Left lung (tissue), 10 donors: ENCODE data around the gene CACNA2D3. TPM values are rescaled to one million over a fixed set of nuclear protein-coding genes. Genes with fewer than 3 reads are reported as not detected.

Experiments used
- ATAC-seq: fragments of 200-7000 bp; cut with Tn5 transposase; one replicate; pipeline ENCODE4 v1.9.1; 2020; ENCODE audit warnings: moderate library complexity
- DNase-seq, 4 donors: peaks; one replicate each; pipeline ENCODE4 v3.0.0-alpha.2; 2013 to 2020
- H3K27ac ChIP-seq, 2 donors: fragments of 200-600 bp; sonication (generic) in 1 of 2; one replicate each; pipeline versions ENCODE4 v1.5.0 to v1.8.0; 2020 to 2021
- H3K27me3 ChIP-seq, 2 donors: fragments of 200-600 bp; sonication (generic) in 1 of 2; one replicate each; pipeline versions ENCODE4 v1.5.0 to v1.8.0; 2020 to 2021
- H3K36me3 ChIP-seq, 2 donors: fragments of 200-600 bp; sonication (generic) in 1 of 2; one replicate each; pipeline versions ENCODE4 v1.5.0 to v1.8.0; 2020 to 2021
- H3K4me1 ChIP-seq, 2 donors: fragments of 200-600 bp; one replicate each; pipeline ENCODE4 v1.8.0; 2021
- H3K4me3 ChIP-seq, 2 donors: fragments of 200-600 bp; sonication (generic) in 1 of 2; one replicate each; pipeline versions ENCODE4 v1.5.0 to v1.8.0; 2020 to 2021; ENCODE audit warnings: mild to moderate bottlenecking in 1 of 2
- H3K9me3 ChIP-seq, 2 donors: fragments of 200-600 bp; sonication (generic) in 1 of 2; one replicate each; pipeline versions ENCODE4 v1.5.0 to v1.8.0; 2020 to 2021
- intact Hi-C, 2 donors: fragments of 100-400 bp; cut with DNase I; formaldehyde crosslinking; loops; one replicate each; pipeline versions ENCODE4 v1.11.2 to v1.14.2; 2022
- polyA plus RNA-seq, 6 donors: library from polyadenylated mRNA; unstranded; fragments of 120-200 nt; gene quantifications; one replicate each; pipeline ENCODE4 v1.2.1, GENCODE V29; 2013; ENCODE audit not compliant: insufficient read length in 6 of 6
- total RNA-seq, 2 donors: library from RNA; stranded (reverse); fragmentation: NEBNext Ultra II Directional; extraction: Animal tissue kit (Norgen Biotek cat#: 25700); gene quantifications; one replicate each; pipeline ENCODE4 v1.2.1, GENCODE V29; 2021
- TF ChIP-seq, protein P1 (sequence below), 2 donors: fragments of 200-600 bp; sonication (generic) in 1 of 2; IDR thresholded peaks; one replicate each; pipeline versions ENCODE4 v1.5.0 to v1.8.0; 2021; ENCODE audit warnings: antibody characterized with exemption in 2 of 2
- donor health status: DM: no; HTN: yes; CAD: no.
- donor health status: DM: no; HTN: no; CAD: no.

Gene CACNA2D3
- total and polyA plus RNA-seq, 8 donors = 1.1 to 2.7 (median 1.5) TPM

DNA sequence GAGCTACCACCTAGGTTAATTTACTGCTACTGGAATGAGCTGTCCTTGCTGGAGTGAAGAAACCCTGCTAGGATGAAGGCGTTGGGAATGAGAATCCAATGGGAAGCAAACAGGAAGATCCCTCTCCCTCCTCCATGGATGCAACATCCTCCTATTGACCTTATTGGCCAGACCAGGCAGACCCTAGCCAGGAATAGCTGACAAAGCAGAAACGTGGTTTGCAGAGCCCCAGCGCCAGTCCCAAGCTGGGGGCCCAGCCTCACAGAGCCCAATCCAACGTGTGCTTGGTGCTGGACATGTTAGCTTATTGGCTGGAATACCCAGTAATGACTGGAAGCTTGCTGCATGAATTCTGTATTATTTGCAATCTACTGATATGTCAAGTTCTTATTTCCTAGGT lies 532.4 kb downstream of the CACNA2D3 start:
- Histone ChIP-seq H3K27ac (no peak overlapping the region), H3K4me1 (no peaks in the 10 kb centered on the region), H3K27me3 (no peaks in the 10 kb centered on the region), H3K36me3 (no peaks in the 10 kb centered on the region), H3K9me3 (no peaks in the 10 kb centered on the region), H3K4me3 (no peak overlapping the region)
- ATAC-seq (no peak), DNase-seq (no peak)
- intact Hi-C loops = no loop called here
- TF ChIP-seq, protein P1, sequence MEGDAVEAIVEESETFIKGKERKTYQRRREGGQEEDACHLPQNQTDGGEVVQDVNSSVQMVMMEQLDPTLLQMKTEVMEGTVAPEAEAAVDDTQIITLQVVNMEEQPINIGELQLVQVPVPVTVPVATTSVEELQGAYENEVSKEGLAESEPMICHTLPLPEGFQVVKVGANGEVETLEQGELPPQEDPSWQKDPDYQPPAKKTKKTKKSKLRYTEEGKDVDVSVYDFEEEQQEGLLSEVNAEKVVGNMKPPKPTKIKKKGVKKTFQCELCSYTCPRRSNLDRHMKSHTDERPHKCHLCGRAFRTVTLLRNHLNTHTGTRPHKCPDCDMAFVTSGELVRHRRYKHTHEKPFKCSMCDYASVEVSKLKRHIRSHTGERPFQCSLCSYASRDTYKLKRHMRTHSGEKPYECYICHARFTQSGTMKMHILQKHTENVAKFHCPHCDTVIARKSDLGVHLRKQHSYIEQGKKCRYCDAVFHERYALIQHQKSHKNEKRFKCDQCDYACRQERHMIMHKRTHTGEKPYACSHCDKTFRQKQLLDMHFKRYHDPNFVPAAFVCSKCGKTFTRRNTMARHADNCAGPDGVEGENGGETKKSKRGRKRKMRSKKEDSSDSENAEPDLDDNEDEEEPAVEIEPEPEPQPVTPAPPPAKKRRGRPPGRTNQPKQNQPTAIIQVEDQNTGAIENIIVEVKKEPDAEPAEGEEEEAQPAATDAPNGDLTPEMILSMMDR (IDR thresholded peaks at IDR 0.05) = no peak

DNA sequence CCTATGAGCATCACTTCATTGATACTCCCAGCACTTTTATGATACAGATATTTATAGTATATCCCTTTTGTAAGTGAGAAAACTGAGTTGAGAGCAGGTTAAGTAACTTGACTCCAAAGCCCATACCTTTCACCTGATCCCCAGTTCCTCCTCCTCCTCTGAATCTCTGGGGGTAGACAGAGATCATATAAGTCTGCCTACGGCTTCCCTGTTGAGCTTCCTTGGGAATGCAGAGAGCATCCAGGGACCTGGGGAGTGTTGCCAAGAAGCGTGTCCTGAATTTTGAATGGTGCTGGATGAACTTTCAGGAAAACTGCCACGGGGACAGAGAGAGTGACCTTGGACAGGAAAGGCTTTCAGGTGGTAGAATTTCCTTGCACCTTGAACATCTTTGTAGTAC lies 537.0 kb downstream of the CACNA2D3 start:
- Histone ChIP-seq H3K36me3 (no peaks in the 10 kb centered on the region), H3K4me3 (no peak overlapping the region), H3K9me3 (no peaks in the 10 kb centered on the region), H3K4me1 (no peaks in the 10 kb centered on the region), H3K27me3 (no peaks in the 10 kb centered on the region), H3K27ac (no peak overlapping the region)
- TF ChIP-seq, protein P1 (IDR thresholded peaks at IDR 0.05) = no peak
- DNase-seq = no peak
- intact Hi-C loops = no loop called here
- ATAC-seq = no peak

DNA sequence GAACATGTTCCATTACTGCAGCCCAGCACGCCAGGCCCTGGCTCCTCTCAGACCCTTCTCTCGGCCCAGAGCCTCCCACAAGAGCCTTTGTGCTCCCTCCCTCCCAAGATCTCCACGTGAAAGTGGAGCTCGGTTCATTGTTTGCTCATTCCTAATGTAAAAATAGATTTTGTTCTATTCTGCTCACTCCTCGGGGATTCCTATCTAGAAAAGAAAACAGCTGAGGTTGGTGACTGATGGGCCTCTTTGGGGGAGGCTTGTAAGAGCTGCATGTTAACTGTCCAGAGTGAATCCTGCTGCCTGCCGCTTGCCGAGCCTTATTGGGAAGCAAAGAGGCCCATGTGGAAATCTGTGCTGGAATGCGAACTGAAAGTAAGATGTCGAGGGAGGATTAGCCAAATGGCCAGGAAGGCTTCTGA lies 538.4 kb downstream of the CACNA2D3 start:
- no peak overlapping the region for H3K27ac ChIP-seq
- H3K9me3 ChIP-seq = no peaks in the 10 kb centered on the region
- DNase-seq = no peak
- H3K36me3 ChIP-seq = no peaks in the 10 kb centered on the region
- no peak for ATAC-seq
- intact Hi-C loops = no loop called here
- no peaks in the 10 kb centered on the region for H3K27me3 ChIP-seq
- TF ChIP-seq, protein P1 (IDR thresholded peaks at IDR 0.05) = no peak
- no peaks in the 10 kb centered on the region for H3K4me1 ChIP-seq
- H3K4me3 ChIP-seq = no peak overlapping the region

DNA sequence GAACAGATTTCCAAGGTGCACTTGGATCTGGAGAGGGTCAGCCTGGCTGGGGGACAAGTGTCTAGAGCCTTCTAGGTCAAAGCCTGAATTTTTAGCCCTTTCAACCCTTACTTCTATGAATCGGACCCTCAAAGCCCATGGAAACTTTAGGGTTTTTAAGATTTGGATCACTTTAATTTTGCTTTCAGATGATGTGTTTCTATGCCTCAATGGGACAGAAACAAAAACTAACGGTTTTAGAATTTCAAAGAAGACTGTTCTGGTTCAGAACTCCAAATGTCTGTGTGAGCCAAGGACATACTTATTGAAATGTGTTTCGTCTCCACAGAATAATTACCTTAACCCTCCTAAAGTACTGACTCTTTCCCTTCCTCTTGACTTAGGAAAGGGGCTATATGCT lies 538.8 kb downstream of the CACNA2D3 start:
- ATAC-seq = no peak
- H3K4me3 ChIP-seq = no peak overlapping the region

DNA sequence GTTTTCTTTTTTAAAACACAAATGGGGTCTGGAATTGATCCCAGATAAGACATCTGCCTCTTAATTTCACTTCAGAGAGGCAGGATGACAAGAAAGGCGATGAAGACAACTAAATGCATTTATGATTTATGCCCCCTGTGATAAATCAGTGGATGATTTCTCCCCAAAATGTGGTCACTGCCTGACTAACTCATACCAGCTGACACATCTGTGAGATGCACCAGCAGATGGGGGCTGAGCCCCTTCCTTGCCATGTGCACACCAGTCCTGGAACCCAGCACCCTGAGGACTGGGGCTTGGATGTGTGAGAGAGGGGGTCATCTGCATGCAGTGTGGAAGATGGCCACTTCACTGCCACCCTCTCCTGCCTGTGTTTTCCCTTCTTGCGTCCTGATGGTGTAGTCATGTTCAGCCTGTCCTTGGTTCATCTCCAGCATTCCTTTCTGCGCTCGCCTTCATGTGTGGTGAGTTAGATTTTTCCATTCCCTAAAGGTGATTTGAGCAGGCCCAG lies 541.2 kb downstream of the CACNA2D3 start:
- no peak overlapping the region for H3K27ac ChIP-seq
- no peaks in the 10 kb centered on the region for H3K36me3 ChIP-seq
- no peaks in the 10 kb centered on the region for H3K9me3 ChIP-seq
- intact Hi-C loops = no loop called here
- no peak for DNase-seq
- no peak for ATAC-seq
- TF ChIP-seq, protein P1 (IDR thresholded peaks at IDR 0.05) = no peak
- no peaks in the 10 kb centered on the region for H3K27me3 ChIP-seq
- H3K4me1 ChIP-seq = no peaks in the 10 kb centered on the region
- H3K4me3 ChIP-seq = no peak overlapping the region

More for the DNA sequence above, 538.8 kb downstream of the CACNA2D3 start:
- intact Hi-C loops = no loop called here
- TF ChIP-seq, protein P1 (IDR thresholded peaks at IDR 0.05) = no peak
- no peaks in the 10 kb centered on the region for H3K36me3 ChIP-seq
- H3K4me1 ChIP-seq = no peaks in the 10 kb centered on the region
- DNase-seq = no peak
- no peaks in the 10 kb centered on the region for H3K9me3 ChIP-seq
- H3K27ac ChIP-seq = no peak overlapping the region
- H3K27me3 ChIP-seq = no peaks in the 10 kb centered on the region
